HG02970 (cell line): ENCODE measurements around the gene NEK7.
A peak's percentile ranks its signal among the peaks of the same experiment; 100 is the strongest.
"Not testable (repeated sequence)": the region's sequence is repeated elsewhere in the genome, so short reads cannot be mapped to it uniquely, and the experiment has no call there.

Source experiments
- ATAC-seq: cut with Tn5 transposase; IDR thresholded peaks from one replicate; pipeline ENCODE4 v1.9.1; 2021; ENCODE audit warnings: mild to moderate bottlenecking, moderate library complexity, moderate number of reproducible peaks; ENCODE audit not compliant: unreplicated experiment, low FRiP score

The NEK7 gene

GRCh38 chr1:198156745-198157240 lies at the start of gene NEK7:
Gene NEK7, plus strand, starts transcription at chr1:198156998. Its CDS starts 75,583 bp downstream, at chr1:198232581.
- peak; percentile 47 for ATAC-seq

GRCh38 chr1:198107091-198107501 lies 49.7 kb upstream of the NEK7 start:
- ATAC-seq, result no peak

DNA sequence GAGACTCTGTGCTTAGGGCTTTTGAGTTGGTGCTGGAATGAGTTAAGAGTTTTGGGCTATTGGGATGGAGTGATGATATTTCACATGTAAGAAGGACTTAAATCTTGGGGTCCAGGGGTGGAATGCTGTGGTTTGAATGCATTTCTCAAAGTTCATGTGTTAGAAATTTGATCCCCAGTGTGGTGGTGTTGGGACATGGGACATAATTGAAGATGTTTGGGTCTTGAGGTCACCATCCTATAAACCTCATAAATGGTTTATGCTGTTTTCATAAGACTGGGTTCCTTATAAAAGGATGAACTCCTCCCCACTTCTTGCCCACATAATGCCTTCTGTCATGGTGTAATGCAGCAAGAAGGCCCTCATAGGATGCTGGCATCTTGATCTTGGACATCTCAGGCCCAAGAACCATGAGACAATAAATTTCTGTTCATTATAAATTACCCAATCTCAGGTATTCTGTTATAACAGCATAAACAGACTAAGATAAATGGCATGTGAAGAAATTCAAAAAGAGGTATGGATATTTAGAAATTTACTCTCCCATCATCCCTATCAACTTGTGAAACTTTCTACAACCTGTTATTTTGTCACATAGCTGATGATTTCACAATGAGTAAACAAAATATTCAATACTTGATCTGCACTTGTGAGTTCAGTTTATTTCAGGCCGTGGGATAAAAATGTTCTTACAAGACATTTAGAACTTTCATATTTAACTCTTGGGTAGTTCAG lies 48.0 kb upstream of the NEK7 start:
- no peak for ATAC-seq

DNA sequence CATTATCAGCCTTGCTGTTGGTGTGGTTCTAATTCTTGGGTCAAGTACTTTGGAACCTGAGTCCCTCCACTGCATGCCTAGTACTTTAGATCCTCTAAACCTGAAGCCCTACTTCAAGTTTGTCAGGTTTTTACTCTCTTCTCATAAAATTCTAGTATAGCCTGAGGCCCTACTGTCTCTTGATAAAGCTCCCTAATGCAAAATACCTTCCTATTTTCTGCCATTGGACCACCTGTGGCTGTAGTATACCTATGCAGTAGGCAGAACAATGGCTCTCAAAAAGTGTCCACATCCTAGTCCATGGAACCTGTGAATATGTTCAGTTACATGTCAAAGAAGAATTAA lies 47.5 kb upstream of the NEK7 start:
- no peak for ATAC-seq

DNA sequence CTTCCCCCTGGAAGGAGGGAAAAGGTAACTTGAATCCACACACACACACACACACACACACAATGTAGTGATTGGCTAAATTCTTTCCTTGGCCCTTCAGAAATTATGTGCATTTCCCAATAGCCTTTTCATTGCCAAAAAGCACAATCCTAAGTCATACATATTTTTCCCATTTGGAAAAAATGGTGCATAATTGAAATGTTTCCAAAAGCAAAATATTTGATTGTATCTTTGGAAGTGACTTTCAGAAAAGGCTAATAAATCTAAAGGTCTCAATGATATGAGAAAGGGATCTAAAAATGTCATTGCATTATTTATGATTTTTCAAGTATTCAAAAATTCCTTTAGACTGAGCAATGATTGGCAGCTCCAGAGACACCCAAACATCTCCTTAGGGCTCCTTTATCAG lies 43.5 kb upstream of the NEK7 start:
- no peak for ATAC-seq

DNA sequence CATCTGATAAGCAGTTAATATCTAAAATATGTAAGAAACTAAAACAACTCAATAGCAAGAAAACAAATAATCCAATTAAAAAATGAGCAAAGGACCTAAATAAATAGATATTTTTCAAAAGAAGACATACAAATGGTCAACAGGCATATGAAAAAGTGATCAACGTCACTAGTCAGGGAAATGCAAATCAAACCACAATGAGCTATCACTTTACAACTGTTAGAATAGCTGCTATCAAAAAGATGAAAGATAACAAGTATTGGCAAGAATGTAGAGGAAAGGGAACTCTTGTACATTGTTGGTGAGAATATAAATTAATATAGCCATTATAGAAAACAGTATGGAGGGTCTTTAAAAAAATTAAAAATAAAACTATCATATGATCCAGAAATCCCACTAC lies 40.7 kb upstream of the NEK7 start:
- no peak for ATAC-seq

GRCh38 chr1:198116469-198116868 lies 40.3 kb upstream of the NEK7 start:
- no peak for ATAC-seq

DNA sequence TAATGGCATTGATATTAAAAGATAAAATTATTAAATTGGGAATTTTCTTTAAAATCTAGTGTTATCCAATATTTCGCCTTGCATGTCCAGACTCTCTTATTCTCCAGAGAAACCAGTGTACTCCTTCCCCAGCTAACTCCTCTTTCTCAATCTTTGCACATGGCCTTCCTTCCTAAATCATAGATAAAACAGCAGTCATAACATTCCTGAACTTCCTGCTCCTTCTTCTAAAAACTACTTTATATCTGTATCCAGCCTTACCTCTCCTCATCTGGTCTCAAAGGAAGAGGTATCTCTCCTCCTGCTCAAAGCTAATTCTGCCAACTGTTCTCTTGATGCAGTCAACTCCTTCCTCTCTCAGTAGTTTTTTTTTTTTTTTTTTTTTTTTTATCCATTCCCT lies 39.5 kb upstream of the NEK7 start:
- ATAC-seq, result no peak

DNA sequence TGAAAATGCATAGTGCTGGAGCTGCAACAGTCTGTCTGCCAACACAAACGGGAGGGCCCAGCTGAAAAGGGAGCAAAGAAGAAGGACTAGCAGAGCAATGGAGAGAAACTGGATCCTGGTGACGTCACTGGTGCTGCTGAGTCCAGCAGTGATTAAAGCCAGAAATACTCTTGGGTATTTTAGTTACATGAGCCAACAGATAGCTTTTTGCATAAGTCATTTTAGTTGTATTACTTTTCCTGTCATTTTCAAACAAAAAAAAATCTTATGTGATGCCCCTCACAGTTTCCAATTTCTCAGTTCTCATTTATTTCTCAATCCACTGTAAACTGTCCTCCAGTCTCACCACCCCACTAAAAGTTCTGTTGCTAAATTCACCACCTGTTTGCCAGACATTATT lies 38.7 kb upstream of the NEK7 start:
- ATAC-seq, result no peak

- no peak for ATAC-seq
These were observed 36.9 kb upstream of the NEK7 start for GRCh38 chr1:198119906-198120305.

GRCh38 chr1:198121056-198121826 lies 35.6 kb upstream of the NEK7 start:
- ATAC-seq, result no peak

GRCh38 chr1:198122693-198123092 lies 34.1 kb upstream of the NEK7 start:
- no peak for ATAC-seq

GRCh38 chr1:198123133-198123532 lies 33.7 kb upstream of the NEK7 start:
- no peak for ATAC-seq

DNA sequence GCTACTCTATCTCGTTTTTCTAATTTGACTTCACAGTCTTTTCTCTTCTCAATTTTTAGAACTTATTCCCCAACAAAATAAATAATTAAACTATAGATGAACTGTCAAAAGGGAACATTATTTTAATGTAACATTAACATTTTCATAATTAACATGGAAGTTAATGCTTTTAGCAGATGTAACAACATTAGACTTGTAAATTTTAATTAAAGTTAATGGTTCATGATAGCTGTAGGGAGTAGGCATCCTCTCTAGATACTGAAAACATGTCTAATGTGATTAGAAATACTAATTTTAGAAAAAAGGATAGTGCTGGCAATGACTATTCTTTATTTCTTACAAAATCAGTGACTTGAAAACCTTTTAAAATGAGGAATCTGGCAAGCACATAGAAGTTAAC lies 32.1 kb upstream of the NEK7 start:
- no peak for ATAC-seq

- ATAC-seq, result no peak
These were observed 30.6 kb upstream of the NEK7 start for GRCh38 chr1:198125995-198126735.

GRCh38 chr1:198128533-198128932 lies 28.3 kb upstream of the NEK7 start:
- ATAC-seq, result no peak

DNA sequence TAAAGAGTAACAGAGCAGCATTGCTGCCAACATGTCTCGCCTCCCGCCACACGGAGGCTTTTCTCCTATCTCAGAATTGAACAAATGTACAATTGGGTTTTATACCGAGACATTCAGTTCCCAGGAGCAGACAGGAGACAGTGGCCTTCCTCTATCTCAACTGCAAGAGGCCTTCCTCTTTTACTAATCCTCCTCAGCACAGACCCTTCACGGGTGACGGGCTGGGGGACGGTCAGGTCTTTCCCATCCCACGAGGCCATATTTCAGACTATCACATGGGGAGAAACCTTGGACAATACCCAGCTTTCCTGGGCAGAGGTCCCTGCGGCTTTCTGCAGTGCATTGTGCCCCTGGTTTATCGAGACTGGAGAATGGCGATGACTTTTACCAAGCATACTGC lies 26.7 kb upstream of the NEK7 start:
- ATAC-seq, result not testable (repeated sequence)

- no peak for ATAC-seq
These were observed 24.6 kb upstream of the NEK7 start for GRCh38 chr1:198132060-198132781.

DNA sequence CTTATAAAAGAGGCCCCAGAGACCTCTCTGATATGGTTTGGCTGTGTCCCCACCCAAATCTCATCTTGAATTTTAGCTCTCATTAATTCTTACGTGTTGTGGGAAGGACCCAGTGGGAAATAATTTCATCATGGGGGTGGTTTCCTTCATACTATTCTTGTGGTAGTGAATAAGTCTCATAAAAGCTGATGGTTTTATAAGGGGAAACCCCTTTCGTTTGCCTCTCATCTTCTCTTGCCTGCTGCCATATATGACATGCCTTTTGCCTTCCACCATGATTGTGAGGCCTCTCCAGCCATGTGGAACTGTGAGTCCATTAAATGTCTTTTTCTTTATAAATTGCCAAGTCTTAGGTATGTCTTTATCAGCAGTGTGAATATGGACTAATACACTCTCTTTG lies 22.5 kb upstream of the NEK7 start:
- no peak for ATAC-seq

DNA sequence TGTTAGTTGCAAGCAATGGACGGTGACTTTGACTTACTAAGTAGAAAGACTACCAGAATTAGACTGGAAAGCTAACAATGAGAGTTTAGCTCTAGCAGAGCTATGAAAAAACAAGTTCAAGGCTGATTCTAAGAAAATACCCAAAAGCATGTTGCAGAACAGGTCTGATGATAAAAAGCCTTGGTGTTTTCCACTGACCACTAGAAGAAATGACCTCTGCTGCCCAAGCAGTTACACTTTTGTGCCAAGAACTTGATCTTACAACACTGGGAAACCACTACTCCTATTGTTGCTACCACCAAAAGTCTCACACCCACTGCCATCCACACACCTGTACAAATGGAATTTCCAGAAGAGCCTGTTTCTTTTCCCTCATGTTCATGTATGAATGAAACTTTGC lies 21.4 kb upstream of the NEK7 start:
- no peak for ATAC-seq
